HepG2 (cell line): ENCODE measurements around the gene GSX1. TPM values are rescaled to one million over a fixed set of nuclear protein-coding genes. Genes with fewer than 3 reads are reported as not detected.

Experiments
- ATM ChIP-seq: fragments of 450-650 bp; IDR thresholded peaks from 2 replicates; pipeline ENCODE4 v1.7.1; 2017; ENCODE audit warnings: mild to moderate bottlenecking, borderline replicate concordance
- CEBPZ ChIP-seq: IDR thresholded peaks from 2 replicates; pipeline ENCODE4 v1.6.1; 2012; ENCODE audit warnings: low read length, improper control_type of control experiment
- EP300 ChIP-seq, 3 experiments: sonication (generic) in 1 of 3; formaldehyde crosslinking in 1 of 3; IDR thresholded peaks; 2 replicates each; pipeline versions ENCODE4 v1.5.1 to v1.6.1; 2011 to 2020; ENCODE audit warnings: low read depth in 2 of 3, low read length in 2 of 3, borderline replicate concordance in 1 of 3, improper control_type of control experiment in 1 of 3, mild to moderate bottlenecking in 1 of 3, missing genetic modification reagents in 1 of 3, moderate library complexity in 1 of 3
- ISX ChIP-seq: sonication (generic); formaldehyde crosslinking; conservative IDR thresholded peaks from 2 replicates; pipeline ENCODE4 v1.5.0; 2020; ENCODE audit warnings: missing genetic modification reagents
- MATR3 ChIP-seq: sonication (generic); formaldehyde crosslinking; IDR thresholded peaks from 2 replicates; pipeline ENCODE4 v1.4.0; 2020; ENCODE audit warnings: missing genetic modification reagents
- NR2C2 ChIP-seq: sonication (generic); formaldehyde crosslinking; IDR thresholded peaks from 2 replicates; pipeline ENCODE4 v1.4.0; 2020; ENCODE audit warnings: missing genetic modification reagents, mild to moderate bottlenecking, moderate library complexity, borderline replicate concordance
- POLR2AphosphoS2 ChIP-seq: IDR thresholded peaks from 2 replicates; pipeline ENCODE4 v1.6.1; 2011; ENCODE audit warnings: low read depth, low read length, improper control_type of control experiment
- PTBP1 ChIP-seq: fragments of 200-400 bp; formaldehyde crosslinking; IDR thresholded peaks from 2 replicates; pipeline ENCODE4 v1.6.1; 2018; ENCODE audit warnings: low read length, low read depth; ENCODE audit not compliant: poor library complexity, severe bottlenecking
- RBM39 ChIP-seq: fragments of 200-400 bp; formaldehyde crosslinking; IDR thresholded peaks from one replicate; pipeline ENCODE4 v1.6.1; 2018; ENCODE audit warnings: antibody characterized with exemption, mild to moderate bottlenecking, low read depth, low read length; ENCODE audit not compliant: poor library complexity, severe bottlenecking
- RFX1 ChIP-seq: fragments of 450-650 bp; IDR thresholded peaks from 2 replicates; pipeline ENCODE4 v1.6.1; 2017
- ZFAT ChIP-seq: sonication (generic); formaldehyde crosslinking; conservative IDR thresholded peaks from 2 replicates; pipeline ENCODE4 v1.8.1; 2023; ENCODE audit warnings: missing genetic modification reagents, inconsistent platforms
- ZNF264 ChIP-seq: sonication (generic); formaldehyde crosslinking; IDR thresholded peaks from 2 replicates; pipeline ENCODE4 v1.4.0; 2020; ENCODE audit warnings: missing genetic modification reagents
- ZNF318 ChIP-seq: sonication (generic); formaldehyde crosslinking; IDR thresholded peaks from 2 replicates; pipeline ENCODE4 v1.4.0; 2020; ENCODE audit warnings: mild to moderate bottlenecking, missing genetic modification reagents
- ZNF33B ChIP-seq: sonication (generic); formaldehyde crosslinking; IDR thresholded peaks from 2 replicates; pipeline ENCODE4 v1.5.1; 2020; ENCODE audit warnings: mild to moderate bottlenecking, missing genetic modification reagents
- ZNF513 ChIP-seq: sonication (generic); formaldehyde crosslinking; conservative IDR thresholded peaks from 2 replicates; pipeline ENCODE4 v1.5.0; 2020; ENCODE audit warnings: missing genetic modification reagents
- ZNF792 ChIP-seq: IDR thresholded peaks from 2 replicates; pipeline ENCODE4 v1.6.1; 2016
- polyA plus RNA-seq, 8 experiments: library from polyadenylated mRNA; depleted of rRNA in 3 of 8; stranded (reverse) in 7 of 8; unstranded in 1 of 8; fragments of >200 nt; fragmentation: Illumina TruSeq in 4 of 8; extraction: Trizol in 4 of 8; gene quantifications; 2 replicates each; pipeline versions ENCODE4 v1.2.1 to v1.2.3, GENCODE V29; 2011 to 2016; ENCODE audit warnings: low read depth in 4 of 8, missing spikeins in 1 of 8, mixed read lengths in 1 of 8; ENCODE audit not compliant: insufficient read depth in 1 of 8
- total RNA-seq, 5 experiments: library from RNA; depleted of rRNA; stranded (reverse); fragments of >200 nt; fragmentation: Illumina TruSeq; extraction: Trizol; gene quantifications; 2 replicates each; pipeline ENCODE4 v1.2.3, GENCODE V29; 2016; ENCODE audit warnings: low read depth in 1 of 5

Gene GSX1
- total and polyA plus RNA-seq, 2 of the 13 experiments (the other 11 are each of a cell fraction or from before 2014, with no cell fraction given): not detected

- TF ChIP-seq ZNF318 (CRISPR knock-in tag): no peak
- TF ChIP-seq ZNF264 (CRISPR knock-in tag): no peak
- no peak for TF ChIP-seq ZNF33B (CRISPR knock-in tag)
- TF ChIP-seq ATM: no peak
- TF ChIP-seq NR2C2: no peak
- TF ChIP-seq CEBPZ: no peak
- no peak for TF ChIP-seq RFX1
- TF ChIP-seq EP300 (IDR thresholded peaks at IDR 0.05; ENCODE audit: low read depth in 2 of 2, low read length in 2 of 2): no peak
- TF ChIP-seq EP300 (CRISPR knock-in tag; IDR thresholded peaks at IDR 0.05; ENCODE audit: borderline replicate concordance): no peak
- no peak for TF ChIP-seq ZFAT
- TF ChIP-seq ZNF513: no peak
- no peak for TF ChIP-seq RBM39
- no peak for TF ChIP-seq ISX (CRISPR knock-in tag)
- 0 out of 2 replicates have a peak, but pooled peaks have one; percentile 49 for TF ChIP-seq ZNF792 (CRISPR knock-in tag)
- TF ChIP-seq POLR2AphosphoS2: no peak
- no peak for TF ChIP-seq PTBP1
- no peak for TF ChIP-seq MATR3 (CRISPR knock-in tag)
Observed at GRCh38 chr13:27792393-27793218, at the start of gene GSX1 (continued).
